Stomach (tissue), 4 donors: Measurements from ENCODE around the gene EME1.

ENCODE experiments used
- EP300 ChIP-seq: sonication (generic); formaldehyde crosslinking; IDR thresholded peaks from one replicate; pipeline ENCODE4 v1.6.1; 2017; ENCODE audit warnings: antibody characterized with exemption
- POLR2A ChIP-seq, 4 donors: fragments of 450-650 bp; IDR thresholded peaks; one replicate each; pipeline ENCODE4 v1.6.1; 2016; ENCODE audit warnings: antibody characterized with exemption in 4 of 4, control low read depth in 2 of 4, mild to moderate bottlenecking in 1 of 4, moderate library complexity in 1 of 4
- POLR2AphosphoS5 ChIP-seq, 3 donors: sonication (generic); formaldehyde crosslinking; IDR thresholded peaks; one replicate each; pipeline ENCODE4 v1.6.1; 2016; ENCODE audit warnings: antibody characterized with exemption in 3 of 3
- TF ChIP-seq, protein P1 (sequence below), 7 experiments: fragments of 450-650 bp in 4 of 7; fragments of 200-600 bp in 3 of 7; sonication (generic) in 3 of 7; IDR thresholded peaks; one replicate each; pipeline ENCODE4 v1.5.1; 2016 to 2019; ENCODE audit warnings: antibody characterized with exemption in 7 of 7, control low read depth in 2 of 7, mild to moderate bottlenecking in 1 of 7

DNA sequence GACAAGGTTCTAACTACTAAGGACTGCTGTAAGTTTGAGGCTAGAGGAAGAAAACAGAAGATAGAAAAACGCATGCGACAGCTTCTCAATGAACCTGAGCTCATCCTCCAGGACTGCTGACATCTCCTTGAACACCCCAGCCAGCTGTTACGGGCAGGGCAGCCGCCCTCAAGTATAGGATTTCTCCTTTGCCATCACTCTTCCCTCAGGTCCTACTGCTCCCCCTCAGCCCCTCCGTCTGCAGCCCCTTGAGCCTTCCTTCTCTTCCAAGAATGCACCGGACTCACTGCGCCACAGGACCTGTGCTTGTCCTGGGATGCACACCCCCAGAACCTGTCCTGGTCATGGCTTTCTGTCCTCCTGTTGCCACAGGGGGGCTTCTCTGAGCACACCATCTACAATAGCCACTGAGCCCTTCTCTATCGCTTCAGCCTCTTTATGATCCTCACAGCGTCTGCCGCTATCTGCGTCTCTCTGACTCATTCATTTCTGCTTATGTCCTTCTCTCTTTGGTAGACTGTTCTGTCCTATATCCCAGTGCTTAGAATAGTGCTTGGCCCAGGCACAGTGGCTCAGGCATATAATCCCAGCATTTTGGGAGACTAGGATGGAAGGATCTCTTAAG, 42.8 kb upstream of the EME1 start:
- TF ChIP-seq, protein P1, sequence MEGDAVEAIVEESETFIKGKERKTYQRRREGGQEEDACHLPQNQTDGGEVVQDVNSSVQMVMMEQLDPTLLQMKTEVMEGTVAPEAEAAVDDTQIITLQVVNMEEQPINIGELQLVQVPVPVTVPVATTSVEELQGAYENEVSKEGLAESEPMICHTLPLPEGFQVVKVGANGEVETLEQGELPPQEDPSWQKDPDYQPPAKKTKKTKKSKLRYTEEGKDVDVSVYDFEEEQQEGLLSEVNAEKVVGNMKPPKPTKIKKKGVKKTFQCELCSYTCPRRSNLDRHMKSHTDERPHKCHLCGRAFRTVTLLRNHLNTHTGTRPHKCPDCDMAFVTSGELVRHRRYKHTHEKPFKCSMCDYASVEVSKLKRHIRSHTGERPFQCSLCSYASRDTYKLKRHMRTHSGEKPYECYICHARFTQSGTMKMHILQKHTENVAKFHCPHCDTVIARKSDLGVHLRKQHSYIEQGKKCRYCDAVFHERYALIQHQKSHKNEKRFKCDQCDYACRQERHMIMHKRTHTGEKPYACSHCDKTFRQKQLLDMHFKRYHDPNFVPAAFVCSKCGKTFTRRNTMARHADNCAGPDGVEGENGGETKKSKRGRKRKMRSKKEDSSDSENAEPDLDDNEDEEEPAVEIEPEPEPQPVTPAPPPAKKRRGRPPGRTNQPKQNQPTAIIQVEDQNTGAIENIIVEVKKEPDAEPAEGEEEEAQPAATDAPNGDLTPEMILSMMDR (IDR thresholded peaks at IDR 0.05), result no peak
- TF ChIP-seq POLR2AphosphoS5 (IDR thresholded peaks at IDR 0.05) (no peak), POLR2A (IDR thresholded peaks at IDR 0.05) (no peak), EP300 (no peak)
